IMR-90 (cell line): ENCODE results near the gene RAP1GAP2. TPM values are rescaled to one million over a fixed set of nuclear protein-coding genes. Genes with fewer than 3 reads are reported as not detected.

Source experiments
- ATAC-seq: fragments of 200-7000 bp; cut with Tn5 transposase; 2 replicates; pipeline ENCODE4 v1.9.1; 2020; ENCODE audit warnings: low read depth, mild to moderate bottlenecking, moderate library complexity
- BruUV-seq: library from RNA; stranded (reverse); fragments of 400-500 nt; replicated peaks from 2 replicates; lab custom pipeline; 2021; lab: Mats Ljungman, UMichigan
- CTCF ChIA-PET: fragments of 300-600 bp; formaldehyde crosslinking; extraction: SDS; loops from one replicate; lab custom pipeline; 2021; ENCODE audit warnings: antibody characterized with exemption; lab: Yijun Ruan, JAX
- POLR2A ChIA-PET: fragments of 300-600 bp; sonication (Branson Sonifier 250); formaldehyde crosslinking; loops from one replicate; lab custom pipeline; 2022; ENCODE audit warnings: antibody characterized with exemption; ENCODE audit not compliant: unreplicated experiment; lab: Charles Lee
- DNase-seq: peaks from one replicate; pipeline ENCODE4 v3.0.0; 2013
- H2AFZ ChIP-seq: replicated peaks from 2 replicates; pipeline ENCODE3; 2013; ENCODE audit warnings: low read length, mild to moderate bottlenecking; ENCODE audit not compliant: poor library complexity
- H2AK5ac ChIP-seq: 2 replicates; pipeline ENCODE4 v1.6.1; 2013; ENCODE audit warnings: low read depth, low read length, inconsistent platforms
- H2AK9ac ChIP-seq: replicated peaks from 2 replicates; pipeline ENCODE3; 2013; ENCODE audit warnings: mild to moderate bottlenecking, low read depth, low read length, moderate library complexity; ENCODE audit not compliant: poor library complexity
- H2BK120ac ChIP-seq: 2 replicates; pipeline ENCODE4 v1.6.1; 2013; ENCODE audit warnings: low read depth, low read length, inconsistent platforms
- H2BK15ac ChIP-seq: 3 replicates; pipeline ENCODE4 v1.6.1; 2013; ENCODE audit warnings: low read depth, low read length, inconsistent platforms
- H2BK20ac ChIP-seq: 2 replicates; pipeline ENCODE4 v1.6.1; 2013; ENCODE audit warnings: low read depth, mild to moderate bottlenecking, inconsistent platforms, low read length, moderate library complexity
- H2BK5ac ChIP-seq: 2 replicates; pipeline ENCODE4 v1.6.1; 2013; ENCODE audit warnings: mild to moderate bottlenecking, low read depth, low read length, inconsistent platforms; ENCODE audit not compliant: poor library complexity, severe bottlenecking
- H3K14ac ChIP-seq: replicated peaks from 2 replicates; pipeline ENCODE4 v1.6.1; 2013; ENCODE audit warnings: low read depth, low read length, inconsistent platforms
- H3K18ac ChIP-seq: 2 replicates; pipeline ENCODE4 v1.6.1; 2013; ENCODE audit warnings: low read depth, low read length, control low read depth
- H3K23ac ChIP-seq: 2 replicates; pipeline ENCODE4 v1.6.1; 2013; ENCODE audit warnings: low read depth, low read length, inconsistent platforms
- H3K27ac ChIP-seq: 2 replicates; pipeline ENCODE4 v1.5.1; 2013; ENCODE audit warnings: mild to moderate bottlenecking, control low read depth, low read length; ENCODE audit not compliant: insufficient read depth
- H3K27me3 ChIP-seq: 2 replicates; pipeline ENCODE4 v1.6.1; 2013; ENCODE audit warnings: low read length; ENCODE audit not compliant: control insufficient read depth, insufficient read depth
- H3K36me3 ChIP-seq: 2 replicates; pipeline ENCODE4 v1.6.1; 2013; ENCODE audit warnings: low read length, mixed read lengths; ENCODE audit not compliant: control insufficient read depth, insufficient read depth
- H3K4ac ChIP-seq: 2 replicates; pipeline ENCODE4 v1.6.1; 2013; ENCODE audit warnings: low read depth, low read length, inconsistent platforms
- H3K4me1 ChIP-seq: 2 replicates; pipeline ENCODE4 v1.6.1; 2013; ENCODE audit warnings: low read length, mixed read lengths; ENCODE audit not compliant: control insufficient read depth, insufficient read depth
- H3K4me2 ChIP-seq: 2 replicates; pipeline ENCODE4 v1.6.1; 2013; ENCODE audit warnings: low read depth, mild to moderate bottlenecking, control low read depth, low read length, moderate library complexity
- H3K4me3 ChIP-seq: 2 replicates; pipeline ENCODE4 v1.5.1; 2013; ENCODE audit warnings: low read depth, mild to moderate bottlenecking, control low read depth, low read length, moderate library complexity; ENCODE audit not compliant: insufficient read depth
- H3K56ac ChIP-seq: 2 replicates; pipeline ENCODE4 v1.6.1; 2013; ENCODE audit warnings: low read length, inconsistent platforms; ENCODE audit not compliant: insufficient read depth; ENCODE audit errors: extremely low read depth
- H3K79me1 ChIP-seq, 2 experiments: 2 replicates each; pipeline ENCODE4 v1.6.1; 2013; ENCODE audit warnings: low read length in 2 of 2, inconsistent platforms in 1 of 2, low read depth in 1 of 2
- H3K9ac ChIP-seq: 2 replicates; pipeline ENCODE4 v1.6.1; 2013; ENCODE audit warnings: low read depth, low read length, control low read depth
- H3K9me1 ChIP-seq: 2 replicates; pipeline ENCODE4 v1.6.1; 2013; ENCODE audit warnings: low read length, inconsistent platforms; ENCODE audit not compliant: insufficient read depth
- H3K9me3 ChIP-seq: 2 replicates; pipeline ENCODE4 v1.6.1; 2013; ENCODE audit warnings: low read length; ENCODE audit not compliant: control insufficient read depth, insufficient read depth
- H4K20me1 ChIP-seq: 2 replicates; pipeline ENCODE4 v1.6.1; 2013; ENCODE audit warnings: low read length, inconsistent platforms; ENCODE audit not compliant: insufficient read depth
- H4K5ac ChIP-seq: 2 replicates; pipeline ENCODE4 v1.6.1; 2013; ENCODE audit warnings: mild to moderate bottlenecking, low read depth, low read length, control low read depth
- H4K8ac ChIP-seq, 2 experiments: 2 replicates each; pipeline ENCODE4 v1.6.1; 2013; ENCODE audit warnings: low read depth in 2 of 2, low read length in 2 of 2, control low read depth in 1 of 2, inconsistent platforms in 1 of 2
- H4K91ac ChIP-seq: 2 replicates; pipeline ENCODE4 v1.6.1; 2013; ENCODE audit warnings: low read depth, low read length, inconsistent platforms; ENCODE audit not compliant: insufficient read depth
- BHLHE40 ChIP-seq: fragments of 150-350 bp; IDR thresholded peaks from 2 replicates; pipeline ENCODE4 v1.6.1; 2016; ENCODE audit warnings: mild to moderate bottlenecking, low read depth, low read length
- CEBPB ChIP-seq: IDR thresholded peaks from 2 replicates; pipeline ENCODE4 v1.6.1; 2012; ENCODE audit warnings: low read depth, low read length, improper control_type of control experiment
- CHD1 ChIP-seq: IDR thresholded peaks from 2 replicates; pipeline ENCODE4 v1.6.1; 2012; ENCODE audit warnings: low read depth, low read length, improper control_type of control experiment
- CTCF ChIP-seq: conservative IDR thresholded peaks from 2 replicates; pipeline ENCODE4 v1.5.1; 2012; ENCODE audit warnings: mild to moderate bottlenecking, low read depth, low read length, improper control_type of control experiment
- ELK1 ChIP-seq: fragments of 150-350 bp; IDR thresholded peaks from 2 replicates; pipeline ENCODE4 v1.6.1; 2016; ENCODE audit warnings: low read depth, mild to moderate bottlenecking, low read length, moderate library complexity, borderline replicate concordance
- FOS ChIP-seq: fragments of 150-350 bp; IDR thresholded peaks from 2 replicates; pipeline ENCODE4 v1.6.1; 2016; ENCODE audit warnings: low read depth, low read length
- MAFK ChIP-seq: IDR thresholded peaks from 2 replicates; pipeline ENCODE4 v1.6.1; 2012; ENCODE audit warnings: low read depth, low read length, improper control_type of control experiment
- MAZ ChIP-seq: IDR thresholded peaks from 2 replicates; pipeline ENCODE4 v1.6.1; 2012; ENCODE audit warnings: low read depth, mild to moderate bottlenecking, low read length, improper control_type of control experiment, moderate library complexity, borderline replicate concordance
- MXI1 ChIP-seq: IDR thresholded peaks from 2 replicates; pipeline ENCODE4 v1.6.1; 2012; ENCODE audit warnings: low read depth, mild to moderate bottlenecking, low read length, moderate library complexity, borderline replicate concordance
- NFE2L2 ChIP-seq: fragments of 150-350 bp; IDR thresholded peaks from 2 replicates; pipeline ENCODE4 v1.6.1; 2016; ENCODE audit warnings: low read depth, mild to moderate bottlenecking, low read length
- POLR2A ChIP-seq: IDR thresholded peaks from 2 replicates; pipeline ENCODE4 v1.6.1; 2012; ENCODE audit warnings: mild to moderate bottlenecking, low read depth, low read length
- RAD21 ChIP-seq: IDR thresholded peaks from 2 replicates; pipeline ENCODE4 v1.6.1; 2012; ENCODE audit warnings: low read length, improper control_type of control experiment
- RCOR1 ChIP-seq: IDR thresholded peaks from 2 replicates; pipeline ENCODE4 v1.6.1; 2012; ENCODE audit warnings: mild to moderate bottlenecking, low read length, improper control_type of control experiment; ENCODE audit not compliant: insufficient replicate concordance
- RFX5 ChIP-seq: IDR thresholded peaks from 2 replicates; pipeline ENCODE4 v1.8.0; 2012; ENCODE audit warnings: low read depth, mild to moderate bottlenecking, low read length, moderate library complexity
- USF2 ChIP-seq: fragments of 150-350 bp; IDR thresholded peaks from 2 replicates; pipeline ENCODE4 v1.6.1; 2017; ENCODE audit warnings: mild to moderate bottlenecking, antibody characterized with exemption, low read length, low read depth
- WGBS, 2 experiments: methylation state at CpG; one replicate each; pipeline versions ENCODE4 v1.1.5 to v1.1.7; 2013; ENCODE audit warnings: missing lambda C conversion rate in 2 of 2; ENCODE audit not compliant: insufficient read length in 1 of 2; ENCODE audit errors: extremely low coverage in 2 of 2; 5-methylcytosine and 5-hydroxymethylcytosine counted together
- dilution Hi-C: fragments of 300-500 bp; cut with HindIII; formaldehyde crosslinking; loops from one replicate; pipeline ENCODE4 v1.14.3; 2018; ENCODE audit warnings: low sequenced_read_pairs; ENCODE audit not compliant: unreplicated experiment
- in situ Hi-C: fragments of 300-500 bp; cut with MboI; formaldehyde crosslinking; loops from 3 replicates; pipeline ENCODE4 v1.14.3; 2019; ENCODE audit warnings: low sequenced_read_pairs, inconsistent platforms, mixed read lengths
- intact Hi-C: fragments of 100-400 bp; cut with micrococcal nuclease; formaldehyde crosslinking; loops from 2 replicates; pipeline ENCODE4 v1.10.0; 2022
- polyA plus RNA-seq, 3 experiments: library from polyadenylated mRNA; depleted of rRNA; stranded (reverse); fragments of >200 nt; gene quantifications; 2 replicates each; pipeline ENCODE4 v1.2.3, GENCODE V29; 2012; ENCODE audit warnings: low replicate concordance in 1 of 3
- total RNA-seq: library from RNA; depleted of rRNA; stranded (reverse); fragments of >200 nt; gene quantifications from 2 replicates; pipeline ENCODE4 v1.2.3, GENCODE V29; 2012

Gene RAP1GAP2
- total and polyA plus RNA-seq, 2 of the 4 experiments (the other 2 are of a cell fraction), result 5.7 to 7.5 TPM

GRCh38 chr17:2961446-2961845 lies 165.2 kb downstream of the RAP1GAP2 start:
- no peak overlapping the region for H2BK20ac ChIP-seq
- no peak overlapping the region for H3K18ac ChIP-seq
- no TSS peak for BruUV-seq
- no peak overlapping the region for H4K8ac ChIP-seq
- H3K56ac ChIP-seq, result no peak overlapping the region
- no peak overlapping the region for H3K4me2 ChIP-seq
- 80% methylated on average over 2 of the region's 8 CpGs; no CpG with 5 or more reads in 1 of the 2 experiments for WGBS, 2 experiments
- no peak overlapping the region for H2BK15ac ChIP-seq
- ChIA-PET CTCF (no interaction called here), POLR2A (no interaction called here)
- no peak overlapping the region for H3K27ac ChIP-seq
- no peak overlapping the region for H3K14ac ChIP-seq
- 0 out of 2 replicates have a peak, but pooled peaks cover 3% of the 10 kb centered on the region for H4K20me1 ChIP-seq
- H3K9ac ChIP-seq, result no peak overlapping the region
- no peak overlapping the region for H2AFZ ChIP-seq
- H2BK120ac ChIP-seq, result no peak overlapping the region
- H4K91ac ChIP-seq, result no peak overlapping the region
- H2AK5ac ChIP-seq, result no peak overlapping the region
- H3K23ac ChIP-seq, result no peak overlapping the region
- no peaks in the 10 kb centered on the region for H3K36me3 ChIP-seq
- TF ChIP-seq MAZ (no peak), RCOR1 (no peak), RFX5 (no peak), USF2 (no peak), POLR2A (no peak), MAFK (no peak), CTCF (no peak), FOS (no peak), CHD1 (no peak), NFE2L2 (no peak), RAD21 (no peak), BHLHE40 (no peak), CEBPB (no peak), ELK1 (no peak), MXI1 (no peak)
- H2AK9ac ChIP-seq, result no peak overlapping the region
- H3K79me1 ChIP-seq, result peaks cover 0 to 14% of the 10 kb centered on the region in 2 experiments; a peak in 2 of 4 replicates
- no peak for DNase-seq
- no peak overlapping the region for H3K4me3 ChIP-seq
- peaks cover 20% of the 10 kb centered on the region for H3K9me1 ChIP-seq
- H3K27me3 ChIP-seq, result no peaks in the 10 kb centered on the region
- no peaks in the 10 kb centered on the region for H3K9me3 ChIP-seq
- H2BK5ac ChIP-seq, result no peak overlapping the region
- dilution Hi-C loops (no loop called here), intact Hi-C loops (loop anchor here (2.0 kb wide), 1 partner anchor 43 kb away; no protein-coding TSS in a partner anchor), in situ Hi-C loops (no loop called here)
- no peak overlapping the region for H3K4ac ChIP-seq
- H4K5ac ChIP-seq, result no peak overlapping the region
- peaks cover 18% of the 10 kb centered on the region for H3K4me1 ChIP-seq
- ATAC-seq, result no peak
